K562 treated with DMSO at 1 percent for 4 hours (cell line): ENCODE measurements around the gene NHS. TPM values are rescaled to one million over a fixed set of nuclear protein-coding genes. Genes with fewer than 3 reads are reported as not detected.

Source experiments
- total RNA-seq: library from RNA; unstranded; fragments of 300-600 nt; gene quantifications from 2 replicates; pipeline ENCODE4 v1.2.3, GENCODE V29; 2022; ENCODE audit not compliant: insufficient read depth

Gene NHS
- total RNA-seq: not detected in 2 replicates

DNA sequence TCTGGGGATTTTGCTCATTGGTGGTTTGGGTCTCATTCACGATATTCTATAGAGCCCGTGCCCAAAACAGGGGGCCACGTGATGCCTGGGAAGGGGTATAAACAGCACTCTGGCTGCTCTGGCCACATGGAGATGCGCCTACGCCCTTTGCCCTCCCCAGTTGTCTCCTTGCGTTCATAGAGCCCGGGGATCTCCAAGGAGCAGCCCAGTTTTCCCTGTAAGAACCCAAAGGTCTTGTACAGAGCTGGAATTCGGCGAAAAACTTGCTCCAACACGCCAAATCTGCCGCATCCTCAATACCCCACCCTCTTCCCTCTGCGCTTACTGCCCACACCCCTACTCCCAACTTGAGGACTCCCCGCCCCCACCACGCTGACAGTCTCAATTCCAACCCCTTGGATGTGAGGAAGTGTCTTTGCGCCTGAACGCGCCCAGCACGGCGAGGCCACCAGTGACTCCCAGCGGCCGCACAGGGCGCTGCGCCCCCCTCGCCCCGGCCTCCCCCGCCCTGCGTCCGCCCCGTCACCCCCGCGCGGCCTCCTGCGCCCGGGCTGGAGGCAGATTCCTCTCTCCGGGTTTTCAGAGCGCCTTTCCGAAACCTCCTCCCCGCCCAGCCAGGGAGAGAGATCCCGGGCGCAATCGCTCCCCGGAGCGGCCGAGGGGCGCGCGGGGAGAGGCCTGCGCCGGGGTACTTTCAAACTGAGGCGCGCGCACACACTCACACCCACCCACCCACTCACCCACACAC, at the start of gene NHS:
NHS (plus strand) TSS at position 582 of the 748 bp plus-strand sequence. CDS start 558 bp downstream, outside the sequence.

DNA sequence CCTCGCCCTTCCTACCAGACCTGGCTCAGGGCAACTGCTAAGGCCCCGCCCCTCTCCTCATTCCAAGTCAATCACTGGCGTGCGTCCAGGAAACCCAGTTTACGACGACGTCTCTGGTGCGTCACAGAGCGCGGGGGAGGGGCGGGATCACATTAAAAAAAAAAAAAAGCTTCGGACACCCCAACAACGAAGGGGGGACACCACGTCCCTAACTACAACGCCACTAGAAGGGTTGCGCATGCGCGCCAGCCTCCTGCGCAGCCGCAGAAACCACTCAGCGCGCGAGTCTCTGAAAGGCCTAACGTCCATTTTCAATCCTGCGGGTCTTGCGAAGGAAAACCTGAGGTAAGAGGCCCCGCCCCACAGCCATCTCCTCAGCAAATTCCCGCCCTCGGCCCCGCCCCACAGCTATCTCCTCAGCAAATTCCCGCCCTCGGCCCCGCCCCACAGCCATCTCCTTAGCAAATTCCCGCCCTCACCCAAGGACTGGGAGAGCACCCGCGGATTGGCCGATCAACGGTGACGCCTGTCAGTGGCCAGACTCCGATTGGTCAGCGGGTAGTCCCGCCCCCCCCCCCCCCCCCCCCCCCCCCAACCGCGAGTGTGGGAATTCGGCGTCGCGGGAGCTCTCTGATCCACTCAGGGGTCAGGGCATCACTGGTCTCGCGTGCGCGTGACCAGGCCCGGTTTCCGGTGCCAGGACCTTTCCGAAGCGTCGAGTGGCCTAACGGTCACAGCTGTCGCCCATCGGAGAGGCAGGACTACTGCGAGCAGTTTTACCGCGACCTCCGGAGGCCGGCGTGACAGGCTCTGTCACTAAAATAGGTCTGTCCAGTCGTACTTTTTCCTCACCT, 362.1 kb downstream of the NHS start, which contains the start of gene SCML1:
SCML1 (plus strand) TSS at position 638 of the 854 bp plus-strand sequence. CDS start 6,694 bp downstream, outside the sequence.

